Gastrocnemius medialis (tissue), 4 donors: ENCODE measurements around the gene DNM3. TPM values are rescaled to one million over a fixed set of nuclear protein-coding genes. Genes with fewer than 3 reads are reported as not detected.

Experiments used
- ATAC-seq, 2 donors: fragments of 150-250 bp; one replicate each; pipeline ENCODE4 v1.9.1; 2016
- DNase-seq, 2 donors: peaks; one replicate each; pipeline ENCODE4 v3.0.0-alpha.2; 2019
- H3K27ac ChIP-seq, 4 donors: fragments of 200-600 bp; sonication (generic); 1 replicate in 1 of 4; 2 replicates in 3 of 4; pipeline ENCODE4 v1.5.1; 2016 to 2018; ENCODE audit warnings: mild to moderate bottlenecking in 2 of 4, moderate library complexity in 1 of 4
- H3K27me3 ChIP-seq, 3 donors: fragments of 200-600 bp; sonication (generic) in 2 of 3; 1 replicate in 1 of 3; 2 replicates in 2 of 3; pipeline versions ENCODE4 v1.5.1 to v1.6.0; 2016 to 2019; ENCODE audit warnings: mild to moderate bottlenecking in 1 of 3, moderate library complexity in 1 of 3
- H3K36me3 ChIP-seq, 2 donors: fragments of 200-600 bp; sonication (generic) in 1 of 2; one replicate each; pipeline ENCODE4 v1.5.1; 2017 to 2018
- H3K4me1 ChIP-seq, 2 donors: fragments of 200-600 bp; sonication (generic) in 1 of 2; one replicate each; pipeline ENCODE4 v1.5.1; 2016 to 2017; ENCODE audit warnings: mild to moderate bottlenecking in 2 of 2
- H3K4me3 ChIP-seq, 4 donors: fragments of 200-600 bp; sonication (generic) in 3 of 4; 1 replicate in 1 of 4; 2 replicates in 3 of 4; pipeline ENCODE4 v1.5.1; 2016 to 2019; ENCODE audit warnings: mild to moderate bottlenecking in 2 of 4
- H3K9me3 ChIP-seq, 3 donors: fragments of 200-600 bp; sonication (generic) in 2 of 3; 1 replicate in 1 of 3; 2 replicates in 2 of 3; pipeline ENCODE4 v1.5.1; 2016 to 2019
- CTCF ChIP-seq, 5 experiments: fragments of 450-650 bp in 3 of 5; fragments of 200-600 bp in 2 of 5; sonication (generic) in 2 of 5; IDR thresholded peaks in 4 of 5; conservative IDR thresholded peaks in 1 of 5; 1 replicate in 4 of 5; 2 replicates in 1 of 5; pipeline ENCODE4 v1.5.1; 2016 to 2019; ENCODE audit warnings: antibody characterized with exemption in 5 of 5, mild to moderate bottlenecking in 3 of 5, moderate library complexity in 3 of 5
- POLR2A ChIP-seq, 2 donors: fragments of 450-650 bp; IDR thresholded peaks; one replicate each; pipeline ENCODE4 v1.6.1; 2017; ENCODE audit warnings: antibody characterized with exemption in 2 of 2, mild to moderate bottlenecking in 2 of 2, moderate library complexity in 2 of 2
- in situ Hi-C, 4 donors: fragments of 200-750 bp; cut with MboI; loops; one replicate each; pipeline versions ENCODE4 v1.15.0 to v1.8.0; 2017; ENCODE audit warnings: low sequenced_read_pairs in 4 of 4
- intact Hi-C: fragments of 100-400 bp; cut with DNase I; formaldehyde crosslinking; loops from one replicate; pipeline ENCODE4 v1.15.1; 2023; ENCODE audit warnings: low total_unique reads
- total RNA-seq, 4 donors: library from RNA; depleted of rRNA; stranded (reverse); fragments of >200 nt; gene quantifications; one replicate each; pipeline versions ENCODE4 v1.1.0 to v1.2.3, GENCODE V29; 2016

Gene DNM3
- total RNA-seq, 4 donors from 2014 or later: 0.35 to 1.6 (median 1.1) TPM

GRCh38 chr1:171809834-171810233 lies 31.5 kb upstream of the DNM3 start:
- Histone ChIP-seq H3K9me3 (no peaks in the 10 kb centered on the region), H3K4me1 (no peaks in the 10 kb centered on the region), H3K27me3 (no peaks in the 10 kb centered on the region), H3K4me3 (no peak overlapping the region), H3K36me3 (no peaks in the 10 kb centered on the region), H3K27ac (no peak overlapping the region)
- intact Hi-C loops (no loop called here), in situ Hi-C loops (loop anchor here in 3 of 4 donors (5.0 to 25.0 kb wide), 2 partner anchors 172 to 627 kb away; partner anchors contain the start of gene PIGC (in 1 of the 3))
- ATAC-seq (no peak), DNase-seq (no peak)
- TF ChIP-seq CTCF (IDR thresholded peaks at IDR 0.05 in 4 of 5, conservative IDR thresholded peaks at IDR 0.05 in 1 of 5): no peak

GRCh38 chr1:171811672-171812071 lies 29.6 kb upstream of the DNM3 start:
- intact Hi-C loops (no loop called here), in situ Hi-C loops (loop anchor here in 2 of 4 donors (5.0 to 25.0 kb wide), 2 partner anchors 171 to 626 kb away; partner anchors contain the start of gene PIGC (in 1 of the 2))

GRCh38 chr1:171814692-171815091 lies 26.6 kb upstream of the DNM3 start:
- no peak overlapping the region for H3K4me3 ChIP-seq
- H3K27ac ChIP-seq: no peak overlapping the region
- H3K27me3 ChIP-seq: no peaks in the 10 kb centered on the region
- TF ChIP-seq POLR2A (IDR thresholded peaks at IDR 0.05) (no peak), CTCF (IDR thresholded peaks at IDR 0.05 in 4 of 5, conservative IDR thresholded peaks at IDR 0.05 in 1 of 5) (no peak)
- no peaks in the 10 kb centered on the region for H3K9me3 ChIP-seq
- in situ Hi-C loops (loop anchor here in 2 of 4 donors (5.0 to 25.0 kb wide), 2 partner anchors 168 to 623 kb away; partner anchors contain the start of gene PIGC (in 1 of the 2)), intact Hi-C loops (no loop called here)
- no peaks in the 10 kb centered on the region for H3K36me3 ChIP-seq
- no peaks in the 10 kb centered on the region for H3K4me1 ChIP-seq
- no peak for ATAC-seq
- no peak for DNase-seq

More at GRCh38 chr1:171811672-171812071, 29.6 kb upstream of the DNM3 start:
- TF ChIP-seq CTCF (IDR thresholded peaks at IDR 0.05 in 4 of 5, conservative IDR thresholded peaks at IDR 0.05 in 1 of 5) (no peak), POLR2A (IDR thresholded peaks at IDR 0.05) (no peak)
- no peak for ATAC-seq
- H3K27ac ChIP-seq: no peak overlapping the region
- no peak for DNase-seq
- no peak overlapping the region for H3K4me3 ChIP-seq
- H3K9me3 ChIP-seq: no peaks in the 10 kb centered on the region
- H3K4me1 ChIP-seq: no peaks in the 10 kb centered on the region
- no peaks in the 10 kb centered on the region for H3K27me3 ChIP-seq
- no peaks in the 10 kb centered on the region for H3K36me3 ChIP-seq

- Histone ChIP-seq H3K4me3 (no peak overlapping the region), H3K27me3 (no peaks in the 10 kb centered on the region), H3K9me3 (no peaks in the 10 kb centered on the region), H3K27ac (no peak overlapping the region), H3K4me1 (no peaks in the 10 kb centered on the region), H3K36me3 (no peaks in the 10 kb centered on the region)
- intact Hi-C loops: no loop called here
- TF ChIP-seq POLR2A (IDR thresholded peaks at IDR 0.05) (no peak), CTCF (IDR thresholded peaks at IDR 0.05 in 4 of 5, conservative IDR thresholded peaks at IDR 0.05 in 1 of 5) (no peak)
- ATAC-seq (no peak), DNase-seq (no peak)
- in situ Hi-C loops: loop anchor here in 1 of 4 donors (25.0 kb wide), 1 partner anchor 621 kb away; the partner anchor contains the start of gene PIGC
Measured at GRCh38 chr1:171816300-171816901, 24.9 kb upstream of the DNM3 start.
